ENCODE results near the gene TCF7L2. TPM values are rescaled to one million over a fixed set of nuclear protein-coding genes. Genes with fewer than 3 reads are reported as not detected.
"Not testable (repeated sequence)": the region's sequence is repeated elsewhere in the genome, so short reads cannot be mapped to it uniquely, and the experiment has no call there.

Gene TCF7L2
- total RNA-seq, 3 donors from 2014 or later = 0.76 to 1.9 (median 0.90) TPM

DNA sequence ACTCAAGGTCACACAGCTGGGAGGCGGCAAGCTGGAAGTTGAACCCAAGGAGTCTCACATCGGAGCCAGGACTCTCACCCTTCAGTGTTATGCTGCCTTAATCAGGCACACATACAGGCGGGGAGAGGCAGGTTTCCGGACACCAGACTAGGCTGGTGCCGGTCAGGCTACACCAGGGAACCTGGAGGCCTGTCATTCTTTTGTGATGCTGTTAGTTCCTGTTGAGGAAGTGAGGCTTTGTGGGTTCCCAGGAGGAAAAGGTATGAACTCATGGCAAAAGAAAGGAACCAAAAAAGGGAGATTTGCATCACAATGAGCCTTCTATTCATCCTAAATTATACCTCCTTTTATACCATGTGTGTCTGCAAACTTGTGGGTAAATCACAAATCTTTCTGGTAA lies 103.8 kb downstream of the TCF7L2 start:
- H3K36me3 Mint-ChIP-seq (ENCODE audit: insufficient read depth) = peaks cover 3% of the 10 kb centered on the region
- ATAC-seq (no peak), DNase-seq (no peak)
- H3K9me3 Mint-ChIP-seq = no peaks in the 10 kb centered on the region
- H3K27me3 Mint-ChIP-seq (ENCODE audit: low read depth) = peaks cover 8% of the 10 kb centered on the region
- peaks cover 22% of the 10 kb centered on the region for H3K4me1 Mint-ChIP-seq (ENCODE audit: low read depth)
- no peak overlapping the region for H3K4me3 Mint-ChIP-seq

DNA sequence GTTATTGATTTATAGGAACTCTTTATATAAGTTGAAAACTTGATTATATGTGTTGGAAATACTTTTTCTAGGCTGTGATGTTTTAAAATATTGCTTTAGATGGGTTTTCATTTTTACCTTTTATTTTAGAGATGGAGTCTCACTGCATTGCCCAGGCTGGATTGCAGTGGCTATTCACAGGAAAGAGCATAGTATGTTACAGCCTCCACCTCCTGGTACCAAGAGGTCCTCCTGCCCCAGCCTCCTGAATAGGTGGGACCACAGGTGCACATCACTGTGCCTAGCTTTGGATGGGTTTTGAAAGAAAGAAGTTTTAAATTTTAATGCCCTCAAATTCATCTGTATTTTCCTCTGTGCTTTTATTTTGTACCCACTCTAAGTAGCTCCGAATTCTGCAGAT lies 105.4 kb downstream of the TCF7L2 start:
- Mint-ChIP-seq H3K36me3 (ENCODE audit: insufficient read depth) (no peaks in the 10 kb centered on the region), H3K27me3 (ENCODE audit: low read depth) (peaks cover 4% of the 10 kb centered on the region), H3K9me3 (no peaks in the 10 kb centered on the region), H3K4me1 (ENCODE audit: low read depth) (peaks cover 14% of the 10 kb centered on the region), H3K4me3 (no peak overlapping the region)
- DNase-seq = no peak
- ATAC-seq = no peak

DNA sequence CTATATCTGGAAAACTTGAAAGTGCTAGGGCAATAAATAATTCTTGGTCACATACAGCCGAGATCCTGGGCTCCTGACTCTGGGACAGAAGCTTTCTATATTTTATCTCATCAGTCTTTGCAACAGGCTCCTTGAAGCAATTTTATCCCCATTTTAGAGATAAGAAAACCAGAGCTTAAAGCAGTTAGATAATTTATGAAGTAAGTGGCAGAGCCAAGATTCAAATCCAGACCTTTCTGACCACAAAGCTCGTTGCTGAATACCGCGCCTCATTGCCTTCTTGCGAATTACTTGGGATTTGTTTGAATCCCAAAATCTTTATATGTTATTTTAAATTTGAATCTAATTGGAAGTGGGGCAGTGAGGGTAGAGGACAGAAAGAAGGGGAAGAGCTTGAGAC lies 106.0 kb downstream of the TCF7L2 start:
- Mint-ChIP-seq H3K4me1 (ENCODE audit: low read depth) (peaks cover 11% of the 10 kb centered on the region), H3K36me3 (ENCODE audit: insufficient read depth) (no peaks in the 10 kb centered on the region), H3K9me3 (no peaks in the 10 kb centered on the region), H3K4me3 (no peak overlapping the region), H3K27me3 (ENCODE audit: low read depth) (peaks cover 4% of the 10 kb centered on the region)
- DNase-seq (no peak), ATAC-seq (no peak)

DNA sequence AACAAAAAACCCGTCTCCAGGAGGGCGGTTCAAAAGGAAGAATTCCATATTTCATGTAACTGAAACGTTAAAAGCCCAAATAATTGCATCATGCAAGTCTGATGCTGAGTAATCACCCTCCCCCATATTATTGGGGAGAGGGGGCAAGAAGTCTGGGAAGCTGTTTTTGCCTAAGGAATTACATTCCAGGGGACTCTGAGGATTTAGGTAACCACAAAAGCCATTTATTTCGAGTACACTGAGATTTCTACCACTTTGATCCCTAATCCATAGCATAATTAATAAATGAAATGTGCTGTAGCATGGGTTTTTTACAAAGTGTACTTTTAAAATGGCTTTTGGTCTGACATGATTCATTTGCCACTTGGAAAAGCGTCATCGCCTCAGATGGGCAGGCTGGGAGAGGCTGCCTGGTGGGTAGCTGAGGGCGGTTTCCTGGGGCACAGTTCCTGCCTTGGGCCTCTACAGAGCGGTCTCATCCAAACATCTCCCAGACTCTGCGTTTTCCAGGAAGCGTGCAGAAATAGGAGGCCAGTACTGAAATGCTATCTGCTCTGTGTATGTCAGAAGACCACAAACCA lies 106.5 kb downstream of the TCF7L2 start:
- ATAC-seq (no peak), DNase-seq (no peak)
- Mint-ChIP-seq H3K36me3 (ENCODE audit: insufficient read depth) (no peaks in the 10 kb centered on the region), H3K27me3 (ENCODE audit: low read depth) (peaks cover 4% of the 10 kb centered on the region), H3K9me3 (no peaks in the 10 kb centered on the region), H3K4me3 (no peak overlapping the region), H3K4me1 (ENCODE audit: low read depth) (peaks cover 8% of the 10 kb centered on the region)

DNA sequence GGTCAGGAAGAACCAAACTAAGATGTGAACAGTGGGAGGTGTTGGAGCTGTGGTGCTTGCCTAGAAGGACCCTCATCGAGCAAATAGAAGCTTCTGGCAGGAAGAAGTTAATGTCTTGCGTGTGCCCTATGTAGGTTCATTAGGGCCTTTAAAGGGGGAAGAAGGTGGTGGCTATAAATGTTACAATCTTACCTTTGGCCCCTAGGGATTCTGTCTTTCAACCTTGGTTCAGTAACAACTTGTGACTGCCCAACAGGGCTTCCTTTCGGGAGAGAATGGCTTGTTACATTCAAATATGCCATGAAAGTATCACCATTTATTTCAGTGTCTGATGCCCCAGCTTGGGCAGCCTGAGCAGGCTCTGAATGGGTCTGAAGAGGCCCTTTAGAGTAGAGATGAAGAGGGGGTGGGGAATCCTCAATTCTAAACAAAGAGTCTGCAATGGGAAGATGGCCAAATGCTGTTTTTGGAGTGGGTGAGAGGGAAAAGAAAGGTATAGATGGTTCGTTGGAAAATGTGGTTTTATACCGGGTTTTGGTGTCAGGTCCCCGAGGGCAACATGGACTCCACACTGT lies 108.0 kb downstream of the TCF7L2 start:
- Mint-ChIP-seq H3K36me3 (ENCODE audit: insufficient read depth) (no peaks in the 10 kb centered on the region), H3K4me1 (ENCODE audit: low read depth) (peaks cover 2% of the 10 kb centered on the region), H3K9me3 (no peaks in the 10 kb centered on the region), H3K27me3 (ENCODE audit: low read depth) (no peaks in the 10 kb centered on the region), H3K4me3 (no peak overlapping the region)
- no peak for ATAC-seq
- DNase-seq = no peak

DNA sequence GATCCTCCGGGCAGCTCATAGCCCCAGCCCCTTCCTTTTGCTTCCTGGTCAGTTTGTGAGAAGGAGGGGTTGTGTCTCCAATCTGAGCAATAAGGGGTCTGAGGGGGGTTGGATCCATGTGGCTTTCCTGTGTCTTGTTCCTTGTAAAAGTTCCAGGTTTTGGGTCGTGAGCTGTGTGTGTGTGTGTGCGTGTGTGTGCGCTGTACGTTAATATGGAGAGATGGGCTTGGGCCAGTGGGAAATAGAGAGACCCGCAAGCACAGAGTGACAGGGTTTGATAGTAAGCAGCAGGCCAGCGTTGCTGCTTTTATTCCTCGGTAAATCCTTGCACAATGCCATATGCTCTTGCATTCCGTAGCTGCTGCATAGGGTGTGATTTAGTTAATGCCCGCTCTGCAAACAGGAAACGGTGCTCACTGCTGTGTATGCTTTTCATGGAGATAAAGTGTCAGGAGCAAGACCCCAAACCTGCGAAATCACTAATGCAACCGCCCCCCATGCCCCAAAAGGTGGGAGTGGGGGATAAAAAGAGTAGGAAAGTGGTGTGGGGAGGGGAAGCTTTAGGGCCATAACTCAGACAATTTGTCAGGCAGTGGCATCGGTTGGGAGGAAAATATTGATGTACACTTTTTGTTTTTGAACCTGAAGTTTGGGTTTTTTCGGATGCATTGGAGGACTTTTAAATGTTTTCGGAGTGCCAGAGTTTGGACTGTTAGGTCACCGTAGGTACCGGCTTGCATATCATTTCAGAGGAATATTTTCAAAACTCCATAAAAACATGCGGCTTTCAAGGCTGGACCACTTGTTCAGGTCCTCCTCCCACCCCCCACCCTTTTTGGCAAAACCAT lies 108.7 kb downstream of the TCF7L2 start:
- DNase-seq = no peak
- H3K4me1 Mint-ChIP-seq (ENCODE audit: low read depth) = peaks cover 2% of the 10 kb centered on the region
- no peaks in the 10 kb centered on the region for H3K9me3 Mint-ChIP-seq

DNA sequence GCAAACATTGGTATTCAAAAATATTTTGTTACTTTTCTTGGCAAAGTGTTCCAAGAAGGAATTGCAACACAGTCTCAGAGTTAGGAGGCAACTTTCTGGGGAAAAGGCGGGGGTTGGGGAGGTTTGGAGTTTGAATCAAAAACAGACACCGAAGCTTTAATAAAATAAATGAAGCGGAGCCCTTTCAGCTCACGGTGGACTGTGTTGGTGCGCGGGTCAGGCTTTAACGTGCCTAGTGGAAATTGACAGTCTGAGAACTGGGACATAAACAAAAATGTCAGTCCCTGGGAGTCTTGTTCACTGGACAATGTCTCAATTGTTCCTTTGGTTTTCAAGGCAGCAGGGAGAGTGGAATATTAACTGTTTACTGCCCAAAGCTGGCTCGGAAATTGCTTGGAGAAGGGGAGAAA lies 109.3 kb downstream of the TCF7L2 start:
- Mint-ChIP-seq H3K4me3 (no peak overlapping the region), H3K9me3 (no peaks in the 10 kb centered on the region), H3K4me1 (ENCODE audit: low read depth) (peaks cover 2% of the 10 kb centered on the region), H3K36me3 (ENCODE audit: insufficient read depth) (no peaks in the 10 kb centered on the region), H3K27me3 (ENCODE audit: low read depth) (no peaks in the 10 kb centered on the region)
- ATAC-seq = no peak
- no peak for DNase-seq

More for the DNA sequence above, 108.7 kb downstream of the TCF7L2 start:
- no peak for ATAC-seq
- Mint-ChIP-seq H3K27me3 (ENCODE audit: low read depth) (no peaks in the 10 kb centered on the region), H3K36me3 (ENCODE audit: insufficient read depth) (no peaks in the 10 kb centered on the region), H3K4me3 (no peak overlapping the region)

DNA sequence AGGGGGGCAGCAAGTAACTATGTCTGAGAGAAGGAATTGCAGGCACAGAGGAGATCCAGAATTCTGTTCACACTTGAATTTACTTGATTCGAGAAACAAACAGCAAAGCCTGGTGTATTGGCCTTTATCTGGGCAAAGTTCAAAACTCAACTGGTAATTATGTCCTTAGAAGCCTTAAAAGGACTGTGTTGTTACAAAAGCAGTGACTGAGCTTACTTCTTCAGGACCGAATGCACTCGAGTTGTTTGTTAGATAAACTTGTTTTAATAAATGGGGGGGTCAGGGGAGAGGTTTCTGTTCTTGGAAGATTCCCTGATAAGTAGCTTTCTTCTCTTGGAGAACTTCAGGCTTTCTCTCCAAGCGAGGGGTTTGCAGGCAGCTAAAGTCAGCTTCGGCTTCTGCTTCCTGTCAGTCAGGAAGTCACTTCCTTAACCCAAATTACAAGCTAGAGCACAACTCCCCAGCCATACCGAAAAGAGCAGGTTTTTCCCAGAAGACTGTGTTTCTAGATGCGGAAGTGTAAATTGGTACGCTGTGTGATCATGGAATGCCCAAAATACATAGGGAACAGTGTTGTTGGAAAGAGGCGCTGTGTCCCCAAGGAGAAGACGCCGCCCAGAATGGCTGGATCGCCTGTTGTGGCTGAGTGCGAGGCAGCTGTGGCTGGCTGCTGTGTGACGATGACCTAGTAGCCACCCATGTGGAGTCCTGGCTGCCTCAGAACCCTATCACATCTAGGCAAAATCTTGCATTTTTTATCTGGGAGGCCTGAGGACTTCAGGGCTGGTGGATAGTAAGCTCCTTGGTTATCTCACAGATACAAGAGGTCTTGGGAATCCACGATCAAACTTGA lies 110.4 kb downstream of the TCF7L2 start:
- ATAC-seq (no peak), DNase-seq (no peak)
- H3K4me3 Mint-ChIP-seq = no peak overlapping the region
- H3K9me3 Mint-ChIP-seq = no peaks in the 10 kb centered on the region
- peaks cover 2% of the 10 kb centered on the region for H3K4me1 Mint-ChIP-seq (ENCODE audit: low read depth)
- H3K27me3 Mint-ChIP-seq (ENCODE audit: low read depth) = no peaks in the 10 kb centered on the region
- no peaks in the 10 kb centered on the region for H3K36me3 Mint-ChIP-seq (ENCODE audit: insufficient read depth)

DNA sequence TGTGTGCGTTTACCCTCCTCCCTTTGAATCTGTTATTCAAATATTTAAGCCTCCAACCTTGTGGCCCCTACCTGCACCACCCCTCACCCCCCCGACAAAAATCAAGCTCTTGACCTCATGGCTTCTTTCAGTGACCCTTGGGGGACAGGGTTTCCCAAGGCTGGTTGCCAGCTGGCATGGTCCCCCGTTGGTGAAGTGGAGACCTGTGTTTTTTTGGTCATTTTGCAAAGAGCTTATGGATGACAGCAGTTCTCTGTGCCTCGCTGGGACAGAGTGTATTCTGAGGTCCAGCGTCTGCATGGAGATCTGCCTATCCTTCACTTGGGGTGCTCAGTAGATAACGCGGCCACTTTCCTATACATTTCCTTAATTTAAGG lies 111.0 kb downstream of the TCF7L2 start:
- Mint-ChIP-seq H3K4me3 (no peak overlapping the region), H3K9me3 (no peaks in the 10 kb centered on the region), H3K4me1 (ENCODE audit: low read depth) (peaks cover 2% of the 10 kb centered on the region), H3K27me3 (ENCODE audit: low read depth) (no peaks in the 10 kb centered on the region), H3K36me3 (ENCODE audit: insufficient read depth) (no peaks in the 10 kb centered on the region)
- ATAC-seq (no peak), DNase-seq (no peak)

DNA sequence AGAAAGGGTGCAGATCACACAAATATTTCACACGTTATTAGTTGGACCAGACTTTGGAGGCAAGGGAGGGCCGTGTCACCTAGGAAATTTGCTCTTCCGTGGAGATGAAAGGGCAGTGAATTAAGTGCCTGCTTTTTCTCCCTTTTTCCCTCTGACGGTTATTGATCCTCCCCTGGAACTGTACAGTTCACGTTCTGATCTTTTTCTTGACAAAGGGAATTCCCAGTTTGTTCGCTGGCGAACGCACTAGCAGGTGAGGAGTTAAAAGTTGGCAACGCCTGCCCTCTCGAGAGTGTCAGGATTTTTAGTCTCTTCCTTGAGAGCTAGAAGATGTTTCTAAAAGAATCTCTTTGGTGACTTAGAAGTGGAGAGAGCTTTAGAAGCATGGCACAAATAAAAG lies 111.5 kb downstream of the TCF7L2 start:
- ATAC-seq = no peak

DNA sequence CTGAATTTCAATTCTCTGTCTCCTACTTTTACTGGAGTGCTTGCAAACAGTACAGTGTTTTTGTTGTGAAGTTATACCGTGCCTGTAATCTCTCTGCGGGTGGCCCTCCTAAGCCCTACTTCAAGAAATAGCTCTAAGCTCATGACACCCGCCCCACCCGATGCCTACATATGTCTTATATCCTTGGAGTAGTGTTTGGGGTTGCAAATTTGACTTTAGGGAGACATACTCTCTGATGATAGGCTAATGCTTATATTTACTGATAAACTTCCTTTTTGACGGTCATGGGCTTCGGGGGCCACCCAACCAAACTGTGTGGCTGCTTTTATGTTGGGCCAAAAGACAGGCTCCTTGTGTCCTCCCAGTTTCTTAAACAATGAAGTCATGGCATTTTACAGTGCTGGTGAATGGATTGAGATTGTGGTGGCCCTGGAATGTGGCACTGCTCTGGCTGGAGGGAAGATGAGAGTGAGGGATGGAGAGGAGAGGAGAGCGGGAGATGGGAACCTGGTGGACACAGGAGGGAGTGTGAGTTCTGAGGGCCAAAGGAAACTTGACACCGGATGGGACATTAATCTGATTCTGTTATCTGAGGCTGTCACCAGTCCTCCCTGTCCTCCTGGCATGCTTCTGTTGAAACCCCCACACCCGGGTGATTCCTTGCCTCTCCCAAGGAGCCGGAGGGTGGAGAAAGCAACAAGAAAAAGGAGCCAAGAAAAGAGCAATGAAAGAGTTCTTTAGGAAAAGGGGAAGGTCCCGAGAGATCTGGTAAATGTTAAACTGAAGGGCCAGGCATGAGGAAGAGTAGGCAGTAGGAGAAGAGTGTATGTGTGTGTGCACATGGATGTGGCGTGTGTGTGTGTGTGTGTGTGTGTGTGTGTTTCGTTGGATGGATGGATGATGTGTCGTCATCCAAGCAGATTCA lies 113.3 kb downstream of the TCF7L2 start:
- no peak for ATAC-seq
- Mint-ChIP-seq H3K4me1 (ENCODE audit: low read depth) (peaks cover 2% of the 10 kb centered on the region), H3K36me3 (ENCODE audit: insufficient read depth) (no peaks in the 10 kb centered on the region), H3K27me3 (ENCODE audit: low read depth) (no peaks in the 10 kb centered on the region), H3K4me3 (no peak overlapping the region), H3K9me3 (no peaks in the 10 kb centered on the region)
- no peak for DNase-seq

More for the DNA sequence above, 111.5 kb downstream of the TCF7L2 start:
- Mint-ChIP-seq H3K4me3 (no peak overlapping the region), H3K9me3 (no peaks in the 10 kb centered on the region), H3K4me1 (ENCODE audit: low read depth) (peaks cover 2% of the 10 kb centered on the region), H3K27me3 (ENCODE audit: low read depth) (no peaks in the 10 kb centered on the region), H3K36me3 (ENCODE audit: insufficient read depth) (no peaks in the 10 kb centered on the region)
- DNase-seq = no peak

DNA sequence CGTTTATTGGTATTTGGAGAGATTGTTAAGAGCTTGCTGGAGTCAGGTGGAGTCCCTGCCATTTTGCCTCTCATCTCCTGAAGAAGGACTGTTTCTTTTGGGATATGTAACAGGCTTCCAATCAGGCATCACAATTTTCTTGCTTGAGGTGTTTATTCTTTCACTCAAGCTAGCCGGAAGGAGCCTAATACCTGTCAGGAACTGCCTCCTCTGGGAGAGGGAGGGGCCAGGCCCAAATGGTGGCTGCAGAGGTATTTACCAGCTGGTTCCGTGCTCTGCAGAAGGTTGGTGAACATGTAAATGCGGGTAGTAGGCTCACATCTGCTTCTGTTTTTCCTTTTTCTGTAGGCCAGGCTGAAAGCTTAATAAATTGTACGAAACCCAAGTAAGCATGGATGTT lies 114.0 kb downstream of the TCF7L2 start:
- Mint-ChIP-seq H3K4me1 (ENCODE audit: low read depth) (peaks cover 2% of the 10 kb centered on the region), H3K9me3 (no peaks in the 10 kb centered on the region), H3K27me3 (ENCODE audit: low read depth) (no peaks in the 10 kb centered on the region), H3K36me3 (ENCODE audit: insufficient read depth) (no peaks in the 10 kb centered on the region), H3K4me3 (no peak overlapping the region)
- DNase-seq (no peak), ATAC-seq (no peak)

DNA sequence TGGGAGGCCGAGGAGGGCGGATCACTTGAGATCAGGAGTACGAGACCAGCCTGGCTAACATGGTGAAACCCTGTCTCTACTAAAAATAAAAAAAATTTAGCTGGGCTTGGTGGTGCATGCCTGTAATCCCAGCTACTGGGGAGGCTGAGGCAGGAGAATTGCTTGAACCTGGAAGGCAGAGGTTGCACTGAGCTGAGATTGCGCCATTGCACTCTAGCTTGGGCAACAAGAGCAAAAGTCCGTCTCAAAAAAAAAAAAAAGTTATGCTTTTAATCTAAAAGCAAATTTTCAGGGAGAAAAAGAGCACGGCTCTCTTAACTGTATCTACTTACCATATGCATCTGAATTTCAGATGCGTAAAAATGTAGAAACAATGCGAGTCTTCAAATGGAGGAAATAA lies 116.1 kb downstream of the TCF7L2 start:
- not testable (repeated sequence) for H3K4me1 Mint-ChIP-seq (ENCODE audit: low read depth); DNase-seq; H3K27me3 Mint-ChIP-seq (ENCODE audit: low read depth); H3K36me3 Mint-ChIP-seq (ENCODE audit: insufficient read depth); H3K4me3 Mint-ChIP-seq; H3K9me3 Mint-ChIP-seq; ATAC-seq

Data from activated T-cell treated with anti-CD3 and anti-CD28 coated beads, Interleukin-2, amount 50 U/mL, for 4 hours (primary cell).